IMR-90 (cell line): ENCODE results near the gene RALGPS2.

Source experiments
- CEBPB ChIP-seq: IDR thresholded peaks from 2 replicates; pipeline ENCODE4 v1.6.1; 2012; ENCODE audit warnings: low read depth, low read length, improper control_type of control experiment
- MAFK ChIP-seq: IDR thresholded peaks from 2 replicates; pipeline ENCODE4 v1.6.1; 2012; ENCODE audit warnings: low read depth, low read length, improper control_type of control experiment
- MXI1 ChIP-seq: IDR thresholded peaks from 2 replicates; pipeline ENCODE4 v1.6.1; 2012; ENCODE audit warnings: low read depth, mild to moderate bottlenecking, low read length, moderate library complexity, borderline replicate concordance
- POLR2A ChIP-seq: IDR thresholded peaks from 2 replicates; pipeline ENCODE4 v1.6.1; 2012; ENCODE audit warnings: mild to moderate bottlenecking, low read depth, low read length
- RFX5 ChIP-seq: IDR thresholded peaks from 2 replicates; pipeline ENCODE4 v1.8.0; 2012; ENCODE audit warnings: low read depth, mild to moderate bottlenecking, low read length, moderate library complexity
- SMC3 ChIP-seq: fragments of 150-350 bp; IDR thresholded peaks from 2 replicates; pipeline ENCODE4 v1.6.1; 2016; ENCODE audit warnings: low read depth, mild to moderate bottlenecking, antibody characterized with exemption, low read length, moderate library complexity
- TF ChIP-seq, protein P1 (sequence below): conservative IDR thresholded peaks from 2 replicates; pipeline ENCODE4 v1.5.1; 2012; ENCODE audit warnings: mild to moderate bottlenecking, low read depth, low read length, improper control_type of control experiment
- TF ChIP-seq, protein P2 (sequence below): fragments of 150-350 bp; IDR thresholded peaks from 2 replicates; pipeline ENCODE4 v1.6.1; 2016; ENCODE audit warnings: low read depth, mild to moderate bottlenecking, low read length, moderate library complexity, borderline replicate concordance

- TF ChIP-seq, protein P1, sequence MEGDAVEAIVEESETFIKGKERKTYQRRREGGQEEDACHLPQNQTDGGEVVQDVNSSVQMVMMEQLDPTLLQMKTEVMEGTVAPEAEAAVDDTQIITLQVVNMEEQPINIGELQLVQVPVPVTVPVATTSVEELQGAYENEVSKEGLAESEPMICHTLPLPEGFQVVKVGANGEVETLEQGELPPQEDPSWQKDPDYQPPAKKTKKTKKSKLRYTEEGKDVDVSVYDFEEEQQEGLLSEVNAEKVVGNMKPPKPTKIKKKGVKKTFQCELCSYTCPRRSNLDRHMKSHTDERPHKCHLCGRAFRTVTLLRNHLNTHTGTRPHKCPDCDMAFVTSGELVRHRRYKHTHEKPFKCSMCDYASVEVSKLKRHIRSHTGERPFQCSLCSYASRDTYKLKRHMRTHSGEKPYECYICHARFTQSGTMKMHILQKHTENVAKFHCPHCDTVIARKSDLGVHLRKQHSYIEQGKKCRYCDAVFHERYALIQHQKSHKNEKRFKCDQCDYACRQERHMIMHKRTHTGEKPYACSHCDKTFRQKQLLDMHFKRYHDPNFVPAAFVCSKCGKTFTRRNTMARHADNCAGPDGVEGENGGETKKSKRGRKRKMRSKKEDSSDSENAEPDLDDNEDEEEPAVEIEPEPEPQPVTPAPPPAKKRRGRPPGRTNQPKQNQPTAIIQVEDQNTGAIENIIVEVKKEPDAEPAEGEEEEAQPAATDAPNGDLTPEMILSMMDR: no peak
- TF ChIP-seq POLR2A (no peak), RFX5 (no peak), MXI1 (no peak), SMC3 (no peak), MAFK (no peak), CEBPB (peak; percentile 81)
- TF ChIP-seq, protein P2, sequence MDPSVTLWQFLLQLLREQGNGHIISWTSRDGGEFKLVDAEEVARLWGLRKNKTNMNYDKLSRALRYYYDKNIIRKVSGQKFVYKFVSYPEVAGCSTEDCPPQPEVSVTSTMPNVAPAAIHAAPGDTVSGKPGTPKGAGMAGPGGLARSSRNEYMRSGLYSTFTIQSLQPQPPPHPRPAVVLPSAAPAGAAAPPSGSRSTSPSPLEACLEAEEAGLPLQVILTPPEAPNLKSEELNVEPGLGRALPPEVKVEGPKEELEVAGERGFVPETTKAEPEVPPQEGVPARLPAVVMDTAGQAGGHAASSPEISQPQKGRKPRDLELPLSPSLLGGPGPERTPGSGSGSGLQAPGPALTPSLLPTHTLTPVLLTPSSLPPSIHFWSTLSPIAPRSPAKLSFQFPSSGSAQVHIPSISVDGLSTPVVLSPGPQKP: no peak
Observed at GRCh38 chr1:178869119-178869697, 144.2 kb downstream of the RALGPS2 start.
